ENCODE data around the gene ZBED6.
"Not testable (repeated sequence)": the region's sequence is repeated elsewhere in the genome, so short reads cannot be mapped to it uniquely, and the experiment has no call there.

Gene ZBED6

GRCh38 chr1:203807196-203807595, 11.8 kb downstream of the ZBED6 start:
- no peak for TF ChIP-seq CTCF (IDR thresholded peaks at IDR 0.05; ENCODE audit: low read depth, low read length, missing control alignments)
- no peak for DNase-seq (ENCODE audit: extremely low read depth, low read depth)
- no peak overlapping the region for H3K4me3 ChIP-seq (replicated peaks; ENCODE audit: low read depth, low read length)

- TF ChIP-seq CTCF (IDR thresholded peaks at IDR 0.05; ENCODE audit: low read depth, low read length, missing control alignments), result no peak
- no peak for DNase-seq (ENCODE audit: extremely low read depth, low read depth)
Measured at GRCh38 chr1:203813581-203814341, 18.3 kb downstream of the ZBED6 start.

GRCh38 chr1:203818399-203818798, 23.0 kb downstream of the ZBED6 start:
- TF ChIP-seq CTCF (IDR thresholded peaks at IDR 0.05; ENCODE audit: low read depth, low read length, missing control alignments), result no peak
- no peak for DNase-seq (ENCODE audit: extremely low read depth, low read depth)
- no peak overlapping the region for H3K4me3 ChIP-seq (replicated peaks; ENCODE audit: low read depth, low read length)

More at GRCh38 chr1:203813581-203814341, 18.3 kb downstream of the ZBED6 start:
- no peak overlapping the region for H3K4me3 ChIP-seq (replicated peaks; ENCODE audit: low read depth, low read length)

- no peak overlapping the region for H3K4me3 ChIP-seq (replicated peaks; ENCODE audit: low read depth, low read length)
- no peak for TF ChIP-seq CTCF (IDR thresholded peaks at IDR 0.05; ENCODE audit: low read depth, low read length, missing control alignments)
- DNase-seq (ENCODE audit: extremely low read depth, low read depth), result peak; percentile 73
Measured at GRCh38 chr1:203823306-203823705, 27.9 kb downstream of the ZBED6 start.

- no peak for TF ChIP-seq CTCF (IDR thresholded peaks at IDR 0.05; ENCODE audit: low read depth, low read length, missing control alignments)
- no peak overlapping the region for H3K4me3 ChIP-seq (replicated peaks; ENCODE audit: low read depth, low read length)
- no peak for DNase-seq (ENCODE audit: extremely low read depth, low read depth)
Measured at GRCh38 chr1:203826175-203826574, 30.8 kb downstream of the ZBED6 start.

GRCh38 chr1:203828002-203828401, 32.6 kb downstream of the ZBED6 start:
- TF ChIP-seq CTCF (IDR thresholded peaks at IDR 0.05; ENCODE audit: low read depth, low read length, missing control alignments), result no peak
- no peak overlapping the region for H3K4me3 ChIP-seq (replicated peaks; ENCODE audit: low read depth, low read length)
- DNase-seq (ENCODE audit: extremely low read depth, low read depth), result no peak

- DNase-seq (ENCODE audit: extremely low read depth, low read depth), result no peak
- TF ChIP-seq CTCF (IDR thresholded peaks at IDR 0.05; ENCODE audit: low read depth, low read length, missing control alignments), result no peak
- no peak overlapping the region for H3K4me3 ChIP-seq (replicated peaks; ENCODE audit: low read depth, low read length)
Measured at GRCh38 chr1:203828503-203828902, 33.1 kb downstream of the ZBED6 start.

- DNase-seq (ENCODE audit: extremely low read depth, low read depth); H3K4me3 ChIP-seq (replicated peaks; ENCODE audit: low read depth, low read length): not testable (repeated sequence)
Measured at GRCh38 chr1:203829247-203829646, 33.8 kb downstream of the ZBED6 start.

All from HFF-Myc (cell line).